HCT116 (cell line): ENCODE data around the gene GP1BA. TPM values are rescaled to one million over a fixed set of nuclear protein-coding genes. Genes with fewer than 3 reads are reported as not detected.

Experiments
- ATAC-seq: fragments of 200-7000 bp; cut with Tn5 transposase; 2 replicates; pipeline ENCODE4 v1.9.1; 2020; ENCODE audit warnings: mild to moderate bottlenecking, moderate library complexity
- BruUV-seq: library from RNA; stranded (reverse); fragments of 400-500 nt; replicated peaks from 2 replicates; lab custom pipeline; 2021; lab: Mats Ljungman, UMichigan
- CTCF ChIA-PET: fragments of 300-600 bp; sonication (Branson Sonifier 250); formaldehyde crosslinking; loops from one replicate; lab custom pipeline; 2021; ENCODE audit warnings: antibody characterized with exemption; lab: Charles Lee
- POLR2A ChIA-PET: fragments of 300-600, 350-600 bp; sonication (Branson Sonifier 250); formaldehyde crosslinking; loops from one replicate; lab custom pipeline; 2021; ENCODE audit warnings: antibody characterized with exemption; lab: Charles Lee
- RAD21 ChIA-PET, 2 experiments: fragments of 300-600 bp; sonication (Branson Sonifier 250); formaldehyde crosslinking; loops; one replicate each; lab custom pipeline; 2023; ENCODE audit warnings: low total read pairs in 2 of 2; ENCODE audit not compliant: uncharacterized antibody in 2 of 2, unreplicated experiment in 2 of 2, low non-redundant PET in 1 of 2; lab: Charles Lee
- DNase-seq: peaks from one replicate; pipeline ENCODE4 v3.0.0-alpha.2; 2010; ENCODE audit warnings: low read depth, low spot score
- H2AFZ ChIP-seq: fragments of 200-600 bp; shearing (Covaris generic), sonication (generic); 2 replicates; pipeline ENCODE4 v1.6.1; 2017; ENCODE audit warnings: low read depth, mixed run types, mixed read lengths, antibody characterized with exemption, low read length; ENCODE audit not compliant: poor library complexity, severe bottlenecking
- H3K27ac ChIP-seq: 2 replicates; pipeline ENCODE4 v1.5.1; 2012; ENCODE audit warnings: low read depth, low read length
- H3K27me3 ChIP-seq: fragments of 200-600 bp; sonication (generic); 2 replicates; pipeline ENCODE4 v1.6.1; 2016; ENCODE audit warnings: mixed run types, low read length, mixed read lengths; ENCODE audit not compliant: insufficient read depth
- H3K36me3 ChIP-seq, 2 experiments: fragments of 200-500 bp in 1 of 2; fragments of 200-600 bp in 1 of 2; sonication (Bioruptor generic) in 1 of 2; sonication (generic) in 1 of 2; 2 replicates each; pipeline versions ENCODE4 v1.5.1 to v1.6.1; 2014 to 2016; ENCODE audit warnings: low read length in 2 of 2, inconsistent platforms in 1 of 2, mixed read lengths in 1 of 2, mixed run types in 1 of 2; ENCODE audit not compliant: insufficient read depth in 2 of 2, control insufficient read depth in 1 of 2
- H3K4me1 ChIP-seq, 2 experiments: fragments of 200-600 bp in 1 of 2; sonication (generic) in 1 of 2; 2 replicates each; pipeline versions ENCODE4 v1.5.1 to v1.6.1; 2012 to 2017; ENCODE audit warnings: low read length in 2 of 2, inconsistent platforms in 1 of 2, mild to moderate bottlenecking in 1 of 2, mixed read lengths in 1 of 2, mixed run types in 1 of 2, moderate library complexity in 1 of 2; ENCODE audit not compliant: insufficient read depth in 2 of 2, control insufficient read depth in 1 of 2
- H3K4me2 ChIP-seq: fragments of 200-600 bp; sonication (generic); 2 replicates; pipeline ENCODE4 v1.6.1; 2017; ENCODE audit warnings: mixed run types, low read length, mixed read lengths
- H3K4me3 ChIP-seq, 2 experiments: fragments of 200-600 bp in 1 of 2; sonication (generic) in 1 of 2; replicated peaks in 1 of 2; 2 replicates each; pipeline ENCODE4 v1.5.1; 2011 to 2016; ENCODE audit warnings: low read length in 2 of 2, control low read depth in 1 of 2, low read depth in 1 of 2, mild to moderate bottlenecking in 1 of 2, mixed read lengths in 1 of 2, mixed run types in 1 of 2
- H3K79me2 ChIP-seq: fragments of 200-600 bp; sonication (generic); 2 replicates; pipeline ENCODE4 v1.6.1; 2017; ENCODE audit warnings: mild to moderate bottlenecking, mixed run types, low read length, moderate library complexity, mixed read lengths; ENCODE audit not compliant: insufficient read depth
- H3K9ac ChIP-seq: fragments of 200-600 bp; sonication (generic); 2 replicates; pipeline ENCODE4 v1.6.1; 2016; ENCODE audit warnings: low read length, mixed read lengths
- H3K9me2 ChIP-seq: fragments of 200-600 bp; sonication (generic), shearing (Covaris generic); 2 replicates; pipeline ENCODE4 v1.6.1; 2017; ENCODE audit warnings: mixed run types, mild to moderate bottlenecking, moderate library complexity; ENCODE audit not compliant: insufficient read depth
- H3K9me3 ChIP-seq, 2 experiments: fragments of 200-500 bp in 1 of 2; fragments of 200-600 bp in 1 of 2; sonication (Bioruptor generic) in 1 of 2; sonication (generic) in 1 of 2; 2 replicates each; pipeline ENCODE4 v1.6.1; 2014 to 2017; ENCODE audit warnings: low read length in 2 of 2, mixed read lengths in 2 of 2, inconsistent platforms in 1 of 2, low read depth in 1 of 2, mild to moderate bottlenecking in 1 of 2, mixed run types in 1 of 2, moderate library complexity in 1 of 2; ENCODE audit not compliant: control insufficient read depth in 1 of 2, insufficient read depth in 1 of 2
- H4K20me1 ChIP-seq: fragments of 200-600 bp; sonication (generic), shearing (Covaris generic); 2 replicates; pipeline ENCODE4 v1.6.1; 2017; ENCODE audit warnings: mixed run types, mild to moderate bottlenecking, moderate library complexity; ENCODE audit not compliant: insufficient read depth
- EZH2 ChIP-seq: fragments of 200-600 bp; sonication (generic); IDR thresholded peaks from 2 replicates; pipeline ENCODE4 v1.6.1; 2017; ENCODE audit warnings: antibody characterized with exemption, mixed run types
- EZH2phosphoT487 ChIP-seq: fragments of 200-600 bp; IDR thresholded peaks from 2 replicates; pipeline ENCODE4 v1.6.1; 2018; ENCODE audit warnings: antibody characterized with exemption, borderline replicate concordance
- JUND ChIP-seq: IDR thresholded peaks from 2 replicates; pipeline ENCODE4 v1.6.1; 2012
- POLR2A ChIP-seq: IDR thresholded peaks from 2 replicates; pipeline ENCODE4 v1.7.0; 2011; ENCODE audit warnings: borderline replicate concordance; ENCODE audit not compliant: insufficient read depth, insufficient read length; ENCODE audit errors: extremely low read depth
- POLR2AphosphoS5 ChIP-seq: IDR thresholded peaks from 2 replicates; pipeline ENCODE4 v1.6.1; 2011; ENCODE audit warnings: mild to moderate bottlenecking, low read depth, low read length, moderate library complexity
- RAD21 ChIP-seq: IDR thresholded peaks from 2 replicates; pipeline ENCODE4 v1.6.1; 2012; ENCODE audit warnings: low read depth, mild to moderate bottlenecking
- SIN3A ChIP-seq: IDR thresholded peaks from 2 replicates; pipeline ENCODE4 v1.6.1; 2012; ENCODE audit warnings: low read depth
- TCF7L2 ChIP-seq: IDR thresholded peaks from 2 replicates; pipeline ENCODE4 v1.7.0; 2011; ENCODE audit warnings: borderline replicate concordance, inconsistent platforms; ENCODE audit not compliant: insufficient read depth, insufficient read length; ENCODE audit errors: extremely low read depth
- YY1 ChIP-seq: IDR thresholded peaks from 2 replicates; pipeline ENCODE4 v1.6.1; 2011; ENCODE audit warnings: low read length, low read depth, moderate library complexity, mild to moderate bottlenecking; ENCODE audit not compliant: insufficient replicate concordance; ENCODE audit errors: extremely low read depth
- ZFX ChIP-seq: fragments of 450-650 bp; IDR thresholded peaks from 2 replicates; pipeline ENCODE4 v1.6.1; 2017
- ZNF274 ChIP-seq: fragments of 200-500 bp; sonication (Bioruptor generic); IDR thresholded peaks from 2 replicates; pipeline ENCODE4 v1.6.1; 2014; ENCODE audit warnings: mild to moderate bottlenecking, low read depth, low read length, inconsistent platforms
- intact Hi-C: fragments of 100-400 bp; cut with micrococcal nuclease; formaldehyde crosslinking; loops from 2 replicates; pipeline ENCODE4 v1.10.0; 2022
- total RNA-seq: library from RNA; stranded (reverse); gene quantifications from one replicate; pipeline ENCODE4 v1.2.1, GENCODE V29; 2021; ENCODE audit not compliant: unreplicated experiment
- TF ChIP-seq, protein P1 (sequence below): IDR thresholded peaks from 2 replicates; pipeline ENCODE4 v1.6.1; 2012; ENCODE audit warnings: low read depth
- TF ChIP-seq, protein P2 (sequence below): IDR thresholded peaks from 2 replicates; pipeline ENCODE4 v1.6.1; 2012
- TF ChIP-seq, protein P3 (sequence below): IDR thresholded peaks from 2 replicates; pipeline ENCODE4 v1.6.1; 2011; ENCODE audit warnings: mild to moderate bottlenecking, low read length, moderate library complexity; ENCODE audit not compliant: insufficient replicate concordance; ENCODE audit errors: extremely low read depth
- TF ChIP-seq, protein P4 (sequence below), 3 experiments: fragments of 200-600 bp in 1 of 3; sonication (generic) in 1 of 3; IDR thresholded peaks in 2 of 3; conservative IDR thresholded peaks in 1 of 3; 2 replicates each; pipeline ENCODE4 v1.5.1; 2012 to 2017; ENCODE audit warnings: low read depth in 2 of 3, low read length in 2 of 3, antibody characterized with exemption in 1 of 3, borderline replicate concordance in 1 of 3, control low read depth in 1 of 3, mild to moderate bottlenecking in 1 of 3, mixed read lengths in 1 of 3, mixed run types in 1 of 3, moderate library complexity in 1 of 3; ENCODE audit not compliant: insufficient read depth in 1 of 3

The GP1BA gene
- total RNA-seq, 1 experiment from 2014 or later = not detected

DNA sequence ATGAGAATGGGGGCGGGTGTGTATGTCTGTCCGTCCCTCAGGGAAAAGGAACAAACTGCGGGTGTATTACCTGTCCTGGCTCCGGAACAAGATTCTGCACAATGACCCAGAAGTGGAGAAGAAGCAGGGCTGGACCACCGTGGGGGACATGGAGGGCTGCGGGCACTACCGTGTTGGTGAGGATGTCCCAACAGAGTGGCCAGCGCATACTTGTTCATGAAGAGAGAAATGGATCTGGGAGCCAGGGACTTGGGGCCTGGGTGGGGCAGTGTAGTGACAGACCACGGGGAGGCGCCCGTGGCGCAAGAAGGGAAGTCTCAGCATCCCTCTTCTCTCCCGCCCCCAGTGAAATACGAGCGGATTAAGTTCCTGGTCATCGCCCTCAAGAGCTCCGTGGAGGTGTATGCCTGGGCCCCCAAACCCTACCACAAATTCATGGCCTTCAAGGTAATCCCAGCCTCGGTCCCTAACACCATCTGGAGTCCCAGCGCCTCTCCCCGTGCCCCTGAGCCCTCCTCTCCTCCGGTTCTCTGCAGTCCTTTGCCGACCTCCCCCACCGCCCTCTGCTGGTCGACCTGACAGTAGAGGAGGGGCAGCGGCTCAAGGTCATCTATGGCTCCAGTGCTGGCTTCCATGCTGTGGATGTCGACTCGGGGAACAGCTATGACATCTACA is 36.3 kb upstream of the GP1BA start:
- DNase-seq (no peak), ATAC-seq (no peak)
- Histone ChIP-seq H3K4me1 (no peaks in the 10 kb centered on the region), H3K9ac (no peak overlapping the region), H3K27ac (no peak overlapping the region), H3K9me2 (no peaks in the 10 kb centered on the region), H3K79me2 (no peaks in the 10 kb centered on the region), H2AFZ (no peak overlapping the region), H3K4me2 (no peak overlapping the region), H4K20me1 (no peaks in the 10 kb centered on the region), H3K27me3 (no peaks in the 10 kb centered on the region), H3K4me3 (no peak overlapping the region), H3K9me3 (no peaks in the 10 kb centered on the region), H3K36me3 (peaks cover 14 to 30% of the 10 kb centered on the region in 2 experiments; a peak in 3 of 4 replicates)
- ChIA-PET RAD21 (no interaction called here), POLR2A (no interaction called here), CTCF (no interaction called here)
- intact Hi-C loops = no loop called here
- BruUV-seq = no TSS peak
- TF ChIP-seq, protein P1, sequence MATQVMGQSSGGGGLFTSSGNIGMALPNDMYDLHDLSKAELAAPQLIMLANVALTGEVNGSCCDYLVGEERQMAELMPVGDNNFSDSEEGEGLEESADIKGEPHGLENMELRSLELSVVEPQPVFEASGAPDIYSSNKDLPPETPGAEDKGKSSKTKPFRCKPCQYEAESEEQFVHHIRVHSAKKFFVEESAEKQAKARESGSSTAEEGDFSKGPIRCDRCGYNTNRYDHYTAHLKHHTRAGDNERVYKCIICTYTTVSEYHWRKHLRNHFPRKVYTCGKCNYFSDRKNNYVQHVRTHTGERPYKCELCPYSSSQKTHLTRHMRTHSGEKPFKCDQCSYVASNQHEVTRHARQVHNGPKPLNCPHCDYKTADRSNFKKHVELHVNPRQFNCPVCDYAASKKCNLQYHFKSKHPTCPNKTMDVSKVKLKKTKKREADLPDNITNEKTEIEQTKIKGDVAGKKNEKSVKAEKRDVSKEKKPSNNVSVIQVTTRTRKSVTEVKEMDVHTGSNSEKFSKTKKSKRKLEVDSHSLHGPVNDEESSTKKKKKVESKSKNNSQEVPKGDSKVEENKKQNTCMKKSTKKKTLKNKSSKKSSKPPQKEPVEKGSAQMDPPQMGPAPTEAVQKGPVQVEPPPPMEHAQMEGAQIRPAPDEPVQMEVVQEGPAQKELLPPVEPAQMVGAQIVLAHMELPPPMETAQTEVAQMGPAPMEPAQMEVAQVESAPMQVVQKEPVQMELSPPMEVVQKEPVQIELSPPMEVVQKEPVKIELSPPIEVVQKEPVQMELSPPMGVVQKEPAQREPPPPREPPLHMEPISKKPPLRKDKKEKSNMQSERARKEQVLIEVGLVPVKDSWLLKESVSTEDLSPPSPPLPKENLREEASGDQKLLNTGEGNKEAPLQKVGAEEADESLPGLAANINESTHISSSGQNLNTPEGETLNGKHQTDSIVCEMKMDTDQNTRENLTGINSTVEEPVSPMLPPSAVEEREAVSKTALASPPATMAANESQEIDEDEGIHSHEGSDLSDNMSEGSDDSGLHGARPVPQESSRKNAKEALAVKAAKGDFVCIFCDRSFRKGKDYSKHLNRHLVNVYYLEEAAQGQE = no peak
- TF ChIP-seq ZFX (no peak), JUND (no peak), POLR2A (no peak), EZH2phosphoT487 (no peak), SIN3A (no peak), EZH2 (no peak), ZNF274 (no peak), YY1 (no peak), RAD21 (no peak), POLR2AphosphoS5 (no peak), TCF7L2 (no peak)
- TF ChIP-seq, protein P2, sequence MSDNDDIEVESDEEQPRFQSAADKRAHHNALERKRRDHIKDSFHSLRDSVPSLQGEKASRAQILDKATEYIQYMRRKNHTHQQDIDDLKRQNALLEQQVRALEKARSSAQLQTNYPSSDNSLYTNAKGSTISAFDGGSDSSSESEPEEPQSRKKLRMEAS = no peak
- TF ChIP-seq, protein P3, sequence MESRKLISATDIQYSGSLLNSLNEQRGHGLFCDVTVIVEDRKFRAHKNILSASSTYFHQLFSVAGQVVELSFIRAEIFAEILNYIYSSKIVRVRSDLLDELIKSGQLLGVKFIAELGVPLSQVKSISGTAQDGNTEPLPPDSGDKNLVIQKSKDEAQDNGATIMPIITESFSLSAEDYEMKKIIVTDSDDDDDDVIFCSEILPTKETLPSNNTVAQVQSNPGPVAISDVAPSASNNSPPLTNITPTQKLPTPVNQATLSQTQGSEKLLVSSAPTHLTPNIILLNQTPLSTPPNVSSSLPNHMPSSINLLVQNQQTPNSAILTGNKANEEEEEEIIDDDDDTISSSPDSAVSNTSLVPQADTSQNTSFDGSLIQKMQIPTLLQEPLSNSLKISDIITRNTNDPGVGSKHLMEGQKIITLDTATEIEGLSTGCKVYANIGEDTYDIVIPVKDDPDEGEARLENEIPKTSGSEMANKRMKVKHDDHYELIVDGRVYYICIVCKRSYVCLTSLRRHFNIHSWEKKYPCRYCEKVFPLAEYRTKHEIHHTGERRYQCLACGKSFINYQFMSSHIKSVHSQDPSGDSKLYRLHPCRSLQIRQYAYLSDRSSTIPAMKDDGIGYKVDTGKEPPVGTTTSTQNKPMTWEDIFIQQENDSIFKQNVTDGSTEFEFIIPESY = no peak
- TF ChIP-seq, protein P4, sequence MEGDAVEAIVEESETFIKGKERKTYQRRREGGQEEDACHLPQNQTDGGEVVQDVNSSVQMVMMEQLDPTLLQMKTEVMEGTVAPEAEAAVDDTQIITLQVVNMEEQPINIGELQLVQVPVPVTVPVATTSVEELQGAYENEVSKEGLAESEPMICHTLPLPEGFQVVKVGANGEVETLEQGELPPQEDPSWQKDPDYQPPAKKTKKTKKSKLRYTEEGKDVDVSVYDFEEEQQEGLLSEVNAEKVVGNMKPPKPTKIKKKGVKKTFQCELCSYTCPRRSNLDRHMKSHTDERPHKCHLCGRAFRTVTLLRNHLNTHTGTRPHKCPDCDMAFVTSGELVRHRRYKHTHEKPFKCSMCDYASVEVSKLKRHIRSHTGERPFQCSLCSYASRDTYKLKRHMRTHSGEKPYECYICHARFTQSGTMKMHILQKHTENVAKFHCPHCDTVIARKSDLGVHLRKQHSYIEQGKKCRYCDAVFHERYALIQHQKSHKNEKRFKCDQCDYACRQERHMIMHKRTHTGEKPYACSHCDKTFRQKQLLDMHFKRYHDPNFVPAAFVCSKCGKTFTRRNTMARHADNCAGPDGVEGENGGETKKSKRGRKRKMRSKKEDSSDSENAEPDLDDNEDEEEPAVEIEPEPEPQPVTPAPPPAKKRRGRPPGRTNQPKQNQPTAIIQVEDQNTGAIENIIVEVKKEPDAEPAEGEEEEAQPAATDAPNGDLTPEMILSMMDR (IDR thresholded peaks at IDR 0.05 in 2 of 3, conservative IDR thresholded peaks at IDR 0.05 in 1 of 3; ENCODE audit: borderline replicate concordance in 1 of 3, insufficient read depth in 1 of 3, low read depth in 2 of 3, low read length in 2 of 3) = no peak
